IPS-NIHi7 (cell line): Measurements from ENCODE around the gene TRAPPC14.
A peak's percentile ranks its signal among the peaks of the same experiment; 100 is the strongest.
"Not testable (repeated sequence)": the region's sequence is repeated elsewhere in the genome, so short reads cannot be mapped to it uniquely, and the experiment has no call there.

Experiments used
- DNase-seq: peaks from one replicate; pipeline ENCODE4 v3.0.0; 2012; ENCODE audit warnings: mixed read lengths; ENCODE audit errors: extremely low spot score

The TRAPPC14 gene

DNA sequence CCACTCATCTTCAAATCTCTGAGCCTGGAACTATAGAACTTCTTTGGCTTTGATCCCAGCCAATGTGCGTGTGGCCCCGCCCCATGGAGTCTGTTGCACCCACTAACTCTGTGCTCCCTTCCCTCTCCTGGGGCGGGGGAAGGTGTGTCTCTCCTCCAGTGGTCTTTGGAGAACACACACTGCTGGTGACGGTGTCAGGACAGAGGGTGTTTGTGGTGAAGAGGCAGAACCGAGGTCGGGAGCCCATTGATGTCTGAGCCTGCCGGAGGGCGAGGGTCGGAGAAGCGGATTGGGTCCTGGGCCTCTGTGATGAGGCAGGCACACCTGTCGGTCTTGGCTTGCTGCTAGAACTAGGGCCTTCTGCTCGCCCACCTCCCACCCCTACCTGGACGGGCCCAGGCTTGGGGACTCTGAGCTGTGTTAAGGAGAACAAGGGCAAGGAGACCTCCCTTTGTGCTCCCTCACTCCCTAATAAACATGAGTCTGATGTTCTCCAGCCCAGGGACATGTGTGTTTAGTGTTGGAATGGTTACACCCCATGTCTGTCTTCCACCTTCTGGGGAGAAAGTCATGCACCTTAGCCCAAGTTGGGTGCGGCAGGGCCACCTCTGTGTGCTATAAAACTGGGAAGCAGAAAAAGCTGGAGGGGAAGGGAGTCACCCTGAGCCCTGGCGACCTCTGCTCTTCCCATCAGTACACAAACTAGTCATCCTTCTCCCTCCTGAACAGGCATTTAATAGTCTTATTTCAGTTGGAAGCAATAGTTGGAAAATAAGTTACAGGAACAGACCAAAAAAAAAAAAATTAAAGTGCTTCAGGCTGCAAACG, 4.6 kb downstream of the TRAPPC14 start:
- DNase-seq = no peak

GRCh38 chr7:100152937-100153666, 5.4 kb downstream of the TRAPPC14 start:
- no peak for DNase-seq

GRCh38 chr7:100152404-100152803, 6.1 kb downstream of the TRAPPC14 start:
- no peak for DNase-seq

- peak; percentile 100 for DNase-seq
These were observed 9.8 kb downstream of the TRAPPC14 start, which contains the start of gene LAMTOR4 for GRCh38 chr7:100148559-100149328. TSS of gene LAMTOR4 (plus strand) at chr7:100148918. CDS start at chr7:100148973, 55 bp downstream.

GRCh38 chr7:100148225-100148558, 10.3 kb downstream of the TRAPPC14 start:
- DNase-seq = no peak

- DNase-seq = no peak
These were observed 11.2 kb downstream of the TRAPPC14 start for GRCh38 chr7:100147278-100147677.

GRCh38 chr7:100146350-100146749, 12.2 kb downstream of the TRAPPC14 start:
- not testable (repeated sequence) for DNase-seq

DNA sequence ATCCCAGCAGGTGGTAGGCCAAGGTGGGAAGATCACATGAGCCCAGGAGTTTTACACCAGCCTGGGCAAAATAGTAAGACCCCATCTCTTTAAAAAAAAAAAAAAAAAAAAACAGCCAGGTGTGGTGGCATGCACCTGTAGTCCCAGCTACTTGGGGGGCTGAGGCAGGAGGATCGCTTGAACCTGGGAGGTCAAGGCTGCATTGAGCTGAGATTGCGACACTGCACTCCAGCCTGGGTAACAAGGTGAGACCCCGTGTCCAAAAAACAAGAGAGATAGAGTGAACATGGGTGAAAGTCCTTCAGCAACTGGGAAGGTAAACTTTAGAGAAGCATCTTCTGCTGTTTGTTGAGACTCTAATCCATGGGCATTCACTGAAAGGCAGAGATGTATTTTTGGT, 16.1 kb downstream of the TRAPPC14 start:
- no peak for DNase-seq

GRCh38 chr7:100141555-100141949, 17.0 kb downstream of the TRAPPC14 start:
- DNase-seq = no peak

DNA sequence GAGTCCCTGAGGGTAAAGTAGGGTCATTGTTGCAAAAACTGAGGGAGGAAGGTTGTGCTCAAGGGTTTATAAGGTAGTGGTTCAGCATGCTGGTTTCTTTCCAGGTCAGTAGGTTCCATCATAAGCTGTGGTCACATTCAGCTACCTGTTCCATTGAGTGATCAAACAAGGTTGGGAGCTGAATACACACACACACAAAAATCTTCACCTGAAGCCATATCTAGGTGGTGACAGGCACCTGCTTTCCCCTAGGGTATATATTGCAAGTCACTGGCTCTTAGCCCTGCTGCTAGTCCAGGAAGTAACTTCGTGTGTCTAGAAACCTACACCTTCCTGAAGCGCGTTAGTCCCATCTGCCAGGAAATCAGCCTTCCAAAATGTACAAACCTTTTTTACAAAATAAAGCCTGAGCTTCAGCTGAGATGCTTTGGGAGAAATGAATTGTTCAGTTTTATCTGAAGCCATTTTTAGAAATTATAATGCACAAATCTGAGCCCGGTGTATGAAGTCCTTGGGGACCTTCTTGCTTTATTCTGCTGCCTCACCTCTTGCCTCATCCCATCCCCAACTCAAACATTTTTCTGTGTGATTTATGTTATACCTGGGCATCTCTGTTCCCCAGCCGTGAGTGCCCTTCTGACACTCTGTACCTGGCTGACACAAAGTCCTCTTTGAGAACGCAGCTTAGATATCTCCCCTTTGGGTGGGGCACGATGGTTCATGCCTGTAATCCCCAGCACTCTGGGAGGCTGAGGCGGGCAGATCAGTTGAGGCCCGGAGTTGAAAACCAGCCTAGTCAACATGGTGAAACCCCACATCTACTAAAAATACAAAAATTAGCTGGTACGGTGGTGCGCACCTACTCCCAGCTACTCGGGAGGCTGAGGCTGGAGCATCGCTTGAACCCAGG, 20.4 kb downstream of the TRAPPC14 start:
- DNase-seq = no peak

GRCh38 chr7:100132697-100133151, 25.8 kb downstream of the TRAPPC14 start:
- DNase-seq = peak; percentile 83

GRCh38 chr7:100132126-100132525, 26.4 kb downstream of the TRAPPC14 start:
- DNase-seq = no peak

GRCh38 chr7:100130608-100131453, 27.7 kb downstream of the TRAPPC14 start:
- DNase-seq = peak; percentile 90

- not testable (repeated sequence) for DNase-seq
These were observed 28.3 kb downstream of the TRAPPC14 start for GRCh38 chr7:100130220-100130607.

DNA sequence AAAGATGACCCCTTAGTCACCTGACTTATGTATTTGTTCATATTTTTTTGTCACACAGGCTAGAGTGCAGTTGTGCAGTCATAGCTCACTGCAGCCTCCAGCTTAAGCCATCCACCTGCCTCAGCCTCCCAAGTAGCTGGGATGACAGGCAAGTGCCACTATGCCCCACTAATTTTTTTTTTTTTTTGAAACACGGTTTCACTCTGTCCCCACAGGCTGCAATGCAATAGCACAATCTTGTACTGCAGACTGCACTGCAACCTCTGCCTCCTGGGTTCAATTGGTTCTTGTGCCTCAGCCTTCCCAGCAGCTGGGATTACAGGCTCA, 29.9 kb downstream of the TRAPPC14 start:
- no peak for DNase-seq

DNA sequence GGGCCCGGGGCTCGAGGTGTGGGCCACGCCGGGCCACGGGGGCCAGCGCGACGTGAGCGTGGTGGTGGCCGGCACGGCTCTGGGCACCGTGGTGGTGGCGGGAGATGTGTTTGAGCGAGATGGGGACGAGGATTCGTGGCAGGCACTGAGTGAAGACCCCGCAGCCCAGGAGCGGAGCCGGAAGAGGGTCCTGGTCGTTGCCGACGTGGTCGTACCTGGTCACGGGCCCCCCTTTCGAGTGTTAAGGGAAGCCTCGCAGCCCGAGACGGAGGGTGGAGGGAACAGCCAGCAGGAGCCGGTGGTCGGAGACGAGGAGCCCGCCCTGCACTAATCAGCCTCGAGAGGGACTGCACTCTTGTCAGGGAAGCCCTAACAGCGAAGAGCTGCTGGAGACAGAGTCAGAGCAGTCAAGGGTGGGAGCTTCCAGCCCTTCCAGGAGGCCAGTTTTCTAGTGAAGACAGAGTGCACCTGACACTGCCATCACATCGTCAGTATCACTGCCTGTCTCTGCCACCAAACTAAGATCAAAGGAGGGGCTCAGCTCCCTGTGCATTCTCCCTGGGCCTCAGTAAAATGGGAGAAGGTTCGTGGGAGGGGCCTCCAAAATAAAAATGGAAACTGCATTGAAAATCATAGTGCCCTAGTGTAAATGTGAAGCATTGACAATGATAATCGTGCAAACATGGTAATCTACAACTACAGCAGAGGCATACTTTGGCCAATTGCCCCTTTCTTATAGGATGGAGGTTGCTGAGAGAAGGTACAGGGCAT, 30.5 kb downstream of the TRAPPC14 start:
- DNase-seq = peak; percentile 34

GRCh38 chr7:100126931-100127865, 31.3 kb downstream of the TRAPPC14 start, which contains the start of gene MBLAC1:
TSS of gene MBLAC1 (plus strand) at chr7:100126967. CDS start at chr7:100127396, 429 bp downstream.
- DNase-seq = peak; percentile 84

- DNase-seq = no peak
These were observed 32.1 kb downstream of the TRAPPC14 start for GRCh38 chr7:100126239-100126930.
